WTC11 (cell line): ENCODE data around the gene PAF1. TPM values are rescaled to one million over a fixed set of nuclear protein-coding genes. Genes with fewer than 3 reads are reported as not detected.

Experiments
- ATAC-seq: fragments of 200-7000 bp; cut with Tn5 transposase; 2 replicates; pipeline ENCODE4 v1.10.0; 2021; ENCODE audit warnings: mild to moderate bottlenecking, moderate library complexity
- CTCF ChIA-PET: fragments of 300-600 bp; sonication (Branson Sonifier 250); formaldehyde crosslinking; loops from one replicate; lab custom pipeline; 2021; ENCODE audit warnings: antibody characterized with exemption; lab: Charles Lee
- POLR2A ChIA-PET: fragments of 350-600 bp; sonication (Branson Sonifier 250); formaldehyde crosslinking; loops from one replicate; lab custom pipeline; 2021; ENCODE audit warnings: antibody characterized with exemption; lab: Charles Lee
- DNase-seq: peaks from one replicate; pipeline ENCODE4 v3.0.0; 2021; ENCODE audit warnings: low spot score
- H3K27ac Mint-ChIP-seq: 2 replicates; pipeline ENCODE4 v1.8.0; 2021; ENCODE audit warnings: mixed read lengths
- H3K27me3 Mint-ChIP-seq: 2 replicates; pipeline ENCODE4 v1.8.0; 2021; ENCODE audit warnings: low read depth, mild to moderate bottlenecking, moderate library complexity, mixed read lengths
- H3K36me3 Mint-ChIP-seq: 2 replicates; pipeline ENCODE4 v1.8.0; 2021; ENCODE audit warnings: mixed read lengths
- H3K4me1 Mint-ChIP-seq: 2 replicates; pipeline ENCODE4 v1.8.0; 2022; ENCODE audit warnings: mixed read lengths
- H3K4me3 Mint-ChIP-seq: 2 replicates; pipeline ENCODE4 v1.8.0; 2021; ENCODE audit warnings: mild to moderate bottlenecking, moderate library complexity, mixed read lengths
- H3K9me3 Mint-ChIP-seq: 2 replicates; pipeline ENCODE4 v1.8.0; 2021; ENCODE audit warnings: mixed read lengths
- ATF1 ChIP-seq: sonication (generic); formaldehyde crosslinking; IDR thresholded peaks from 2 replicates; pipeline ENCODE4 v1.8.1; 2023; ENCODE audit warnings: mild to moderate bottlenecking, moderate library complexity, missing genetic modification reagents
- E2F4 ChIP-seq: sonication (generic); formaldehyde crosslinking; IDR thresholded peaks from 2 replicates; pipeline ENCODE4 v1.8.1; 2022; ENCODE audit warnings: low read depth, mild to moderate bottlenecking, moderate library complexity, missing genetic modification reagents, borderline replicate concordance
- ELF4 ChIP-seq: sonication (generic); formaldehyde crosslinking; IDR thresholded peaks from 2 replicates; pipeline ENCODE4 v1.8.1; 2022; ENCODE audit warnings: low read depth, mild to moderate bottlenecking, moderate library complexity, missing genetic modification reagents
- GRHL2 ChIP-seq: fragments of 250-450 bp; sonication (Bioruptor Pico); IDR thresholded peaks from 2 replicates; pipeline ENCODE4 v1.8.0; 2022; ENCODE audit warnings: mild to moderate bottlenecking, moderate library complexity; ENCODE audit not compliant: insufficient replicate concordance, severe bottlenecking
- GTF2I ChIP-seq: fragments of 250-450 bp; sonication (Bioruptor Pico); conservative IDR thresholded peaks from 2 replicates; pipeline ENCODE4 v1.4.0; 2021; ENCODE audit warnings: mild to moderate bottlenecking
- JUN ChIP-seq: sonication (generic); formaldehyde crosslinking; IDR thresholded peaks from 2 replicates; pipeline ENCODE4 v1.8.0; 2023; ENCODE audit warnings: mild to moderate bottlenecking, missing genetic modification reagents
- MAX ChIP-seq: sonication (generic); formaldehyde crosslinking; IDR thresholded peaks from 2 replicates; pipeline ENCODE4 v1.8.0; 2022; ENCODE audit warnings: mild to moderate bottlenecking, missing genetic modification reagents
- MXD4 ChIP-seq: fragments of 250-450 bp; sonication (Bioruptor Pico); IDR thresholded peaks from 2 replicates; pipeline ENCODE4 v1.8.0; 2021; ENCODE audit warnings: mild to moderate bottlenecking, moderate library complexity, borderline replicate concordance
- NFATC4 ChIP-seq: fragments of 250-450 bp; sonication (Bioruptor Pico); IDR thresholded peaks from 2 replicates; pipeline ENCODE4 v1.9.0; 2021; ENCODE audit warnings: mild to moderate bottlenecking
- NFE2L1 ChIP-seq: sonication (generic); formaldehyde crosslinking; IDR thresholded peaks from 2 replicates; pipeline ENCODE4 v1.8.1; 2023; ENCODE audit warnings: missing genetic modification reagents
- NFYB ChIP-seq: sonication (generic); formaldehyde crosslinking; conservative IDR thresholded peaks from 2 replicates; pipeline ENCODE4 v1.8.0; 2022; ENCODE audit warnings: low read depth, missing genetic modification reagents
- NR1H2 ChIP-seq: sonication (generic); formaldehyde crosslinking; IDR thresholded peaks from 2 replicates; pipeline ENCODE4 v1.9.0; 2021; ENCODE audit warnings: mild to moderate bottlenecking, moderate library complexity, missing genetic modification reagents
- NR2C2 ChIP-seq: sonication (generic); formaldehyde crosslinking; IDR thresholded peaks from 2 replicates; pipeline ENCODE4 v1.8.0; 2022; ENCODE audit warnings: mild to moderate bottlenecking, missing genetic modification reagents
- PRRX2 ChIP-seq: fragments of 250-450 bp; sonication (Bioruptor Pico); IDR thresholded peaks from 2 replicates; pipeline ENCODE4 v1.8.0; 2021; ENCODE audit warnings: mild to moderate bottlenecking
- RELA ChIP-seq: sonication (generic); formaldehyde crosslinking; IDR thresholded peaks from 2 replicates; pipeline ENCODE4 v1.8.1; 2022; ENCODE audit warnings: missing genetic modification reagents, mild to moderate bottlenecking, borderline replicate concordance
- RORB ChIP-seq: fragments of 250-450 bp; sonication (Bioruptor Pico); IDR thresholded peaks from 2 replicates; pipeline ENCODE4 v1.9.0; 2021; ENCODE audit warnings: mild to moderate bottlenecking
- SOX15 ChIP-seq: fragments of 250-450 bp; sonication (Bioruptor Pico); IDR thresholded peaks from 2 replicates; pipeline ENCODE4 v1.9.0; 2021; ENCODE audit warnings: mild to moderate bottlenecking
- TP53 ChIP-seq: sonication (generic); formaldehyde crosslinking; IDR thresholded peaks from 2 replicates; pipeline ENCODE4 v1.8.1; 2023; ENCODE audit warnings: mild to moderate bottlenecking, missing genetic modification reagents
- ZBTB43 ChIP-seq: sonication (generic); formaldehyde crosslinking; IDR thresholded peaks from 2 replicates; pipeline ENCODE4 v1.8.1; 2023; ENCODE audit warnings: mild to moderate bottlenecking, missing genetic modification reagents
- ZNF263 ChIP-seq: sonication (generic); formaldehyde crosslinking; IDR thresholded peaks from 2 replicates; pipeline ENCODE4 v1.8.1; 2022; ENCODE audit warnings: low read depth, mild to moderate bottlenecking, moderate library complexity, missing genetic modification reagents
- total RNA-seq: library from RNA; stranded (reverse); gene quantifications from 3 replicates; pipeline ENCODE4 v1.2.3, GENCODE V29; 2021
- TF ChIP-seq, protein P1 (sequence below): sonication (generic); formaldehyde crosslinking; IDR thresholded peaks from 2 replicates; pipeline ENCODE4 v1.8.1; 2022; ENCODE audit warnings: mild to moderate bottlenecking, moderate library complexity, missing genetic modification reagents
- TF ChIP-seq, protein P2 (sequence below): sonication (generic); formaldehyde crosslinking; IDR thresholded peaks from 2 replicates; pipeline ENCODE4 v1.8.1; 2022; ENCODE audit warnings: low read depth, missing genetic modification reagents, borderline replicate concordance
- TF ChIP-seq, protein P3 (sequence below): sonication (generic); formaldehyde crosslinking; IDR thresholded peaks from 2 replicates; pipeline ENCODE4 v1.8.1; 2023; ENCODE audit warnings: mild to moderate bottlenecking, missing genetic modification reagents, borderline replicate concordance
- TF ChIP-seq, protein P4 (sequence below): sonication (generic); formaldehyde crosslinking; conservative IDR thresholded peaks from 2 replicates; pipeline ENCODE4 v1.8.1; 2022; ENCODE audit warnings: mild to moderate bottlenecking, missing genetic modification reagents
- TF ChIP-seq, protein P5 (sequence below): fragments of 250-450 bp; sonication (Bioruptor Pico); IDR thresholded peaks from 2 replicates; pipeline ENCODE4 v1.8.0; 2021; ENCODE audit warnings: mild to moderate bottlenecking

Gene PAF1
- total RNA-seq, 1 experiment from 2014 or later = 27.8 TPM

DNA sequence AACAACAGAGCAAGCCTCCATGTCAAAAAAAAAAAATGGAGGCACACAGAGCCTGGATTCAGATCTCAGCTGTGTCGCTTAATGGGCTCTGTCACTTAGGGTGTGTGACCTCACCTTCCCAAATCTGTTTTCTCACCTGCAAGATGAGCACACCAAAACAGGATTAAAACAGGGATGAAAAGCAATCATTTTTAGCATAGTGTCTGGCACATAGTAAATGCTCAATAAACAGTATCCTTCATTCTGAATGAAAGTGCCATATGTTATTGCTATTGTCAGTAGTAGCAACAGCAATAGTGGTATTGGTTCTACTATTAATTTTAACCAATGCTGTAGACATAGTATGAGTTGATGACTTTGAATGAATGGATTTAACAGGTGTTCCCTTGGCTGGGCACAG, 25.4 kb downstream of the PAF1 start:
- TF ChIP-seq MAX (CRISPR knock-in tag) = no peak
- TF ChIP-seq SOX15 (CRISPR knock-in tag) = no peak
- TF ChIP-seq RELA (CRISPR knock-in tag) = no peak
- no peak for TF ChIP-seq ELF4 (CRISPR knock-in tag)
- no peak for TF ChIP-seq GRHL2 (CRISPR knock-in tag)
- TF ChIP-seq, protein P1, sequence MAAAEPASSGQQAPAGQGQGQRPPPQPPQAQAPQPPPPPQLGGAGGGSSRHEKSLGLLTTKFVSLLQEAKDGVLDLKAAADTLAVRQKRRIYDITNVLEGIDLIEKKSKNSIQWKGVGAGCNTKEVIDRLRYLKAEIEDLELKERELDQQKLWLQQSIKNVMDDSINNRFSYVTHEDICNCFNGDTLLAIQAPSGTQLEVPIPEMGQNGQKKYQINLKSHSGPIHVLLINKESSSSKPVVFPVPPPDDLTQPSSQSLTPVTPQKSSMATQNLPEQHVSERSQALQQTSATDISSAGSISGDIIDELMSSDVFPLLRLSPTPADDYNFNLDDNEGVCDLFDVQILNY (CRISPR knock-in tag) = no peak
- TF ChIP-seq ZBTB43 = no peak
- TF ChIP-seq NFYB (CRISPR knock-in tag) = no peak
- TF ChIP-seq, protein P2, sequence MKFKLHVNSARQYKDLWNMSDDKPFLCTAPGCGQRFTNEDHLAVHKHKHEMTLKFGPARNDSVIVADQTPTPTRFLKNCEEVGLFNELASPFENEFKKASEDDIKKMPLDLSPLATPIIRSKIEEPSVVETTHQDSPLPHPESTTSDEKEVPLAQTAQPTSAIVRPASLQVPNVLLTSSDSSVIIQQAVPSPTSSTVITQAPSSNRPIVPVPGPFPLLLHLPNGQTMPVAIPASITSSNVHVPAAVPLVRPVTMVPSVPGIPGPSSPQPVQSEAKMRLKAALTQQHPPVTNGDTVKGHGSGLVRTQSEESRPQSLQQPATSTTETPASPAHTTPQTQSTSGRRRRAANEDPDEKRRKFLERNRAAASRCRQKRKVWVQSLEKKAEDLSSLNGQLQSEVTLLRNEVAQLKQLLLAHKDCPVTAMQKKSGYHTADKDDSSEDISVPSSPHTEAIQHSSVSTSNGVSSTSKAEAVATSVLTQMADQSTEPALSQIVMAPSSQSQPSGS (CRISPR knock-in tag) = no peak
- TF ChIP-seq, protein P3, sequence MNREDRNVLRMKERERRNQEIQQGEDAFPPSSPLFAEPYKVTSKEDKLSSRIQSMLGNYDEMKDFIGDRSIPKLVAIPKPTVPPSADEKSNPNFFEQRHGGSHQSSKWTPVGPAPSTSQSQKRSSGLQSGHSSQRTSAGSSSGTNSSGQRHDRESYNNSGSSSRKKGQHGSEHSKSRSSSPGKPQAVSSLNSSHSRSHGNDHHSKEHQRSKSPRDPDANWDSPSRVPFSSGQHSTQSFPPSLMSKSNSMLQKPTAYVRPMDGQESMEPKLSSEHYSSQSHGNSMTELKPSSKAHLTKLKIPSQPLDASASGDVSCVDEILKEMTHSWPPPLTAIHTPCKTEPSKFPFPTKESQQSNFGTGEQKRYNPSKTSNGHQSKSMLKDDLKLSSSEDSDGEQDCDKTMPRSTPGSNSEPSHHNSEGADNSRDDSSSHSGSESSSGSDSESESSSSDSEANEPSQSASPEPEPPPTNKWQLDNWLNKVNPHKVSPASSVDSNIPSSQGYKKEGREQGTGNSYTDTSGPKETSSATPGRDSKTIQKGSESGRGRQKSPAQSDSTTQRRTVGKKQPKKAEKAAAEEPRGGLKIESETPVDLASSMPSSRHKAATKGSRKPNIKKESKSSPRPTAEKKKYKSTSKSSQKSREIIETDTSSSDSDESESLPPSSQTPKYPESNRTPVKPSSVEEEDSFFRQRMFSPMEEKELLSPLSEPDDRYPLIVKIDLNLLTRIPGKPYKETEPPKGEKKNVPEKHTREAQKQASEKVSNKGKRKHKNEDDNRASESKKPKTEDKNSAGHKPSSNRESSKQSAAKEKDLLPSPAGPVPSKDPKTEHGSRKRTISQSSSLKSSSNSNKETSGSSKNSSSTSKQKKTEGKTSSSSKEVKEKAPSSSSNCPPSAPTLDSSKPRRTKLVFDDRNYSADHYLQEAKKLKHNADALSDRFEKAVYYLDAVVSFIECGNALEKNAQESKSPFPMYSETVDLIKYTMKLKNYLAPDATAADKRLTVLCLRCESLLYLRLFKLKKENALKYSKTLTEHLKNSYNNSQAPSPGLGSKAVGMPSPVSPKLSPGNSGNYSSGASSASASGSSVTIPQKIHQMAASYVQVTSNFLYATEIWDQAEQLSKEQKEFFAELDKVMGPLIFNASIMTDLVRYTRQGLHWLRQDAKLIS (CRISPR knock-in tag) = no peak
- no peak for TF ChIP-seq TP53 (CRISPR knock-in tag)
- TF ChIP-seq, protein P4, sequence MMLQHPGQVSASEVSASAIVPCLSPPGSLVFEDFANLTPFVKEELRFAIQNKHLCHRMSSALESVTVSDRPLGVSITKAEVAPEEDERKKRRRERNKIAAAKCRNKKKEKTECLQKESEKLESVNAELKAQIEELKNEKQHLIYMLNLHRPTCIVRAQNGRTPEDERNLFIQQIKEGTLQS (CRISPR knock-in tag) = no peak
- TF ChIP-seq MXD4 (CRISPR knock-in tag) = no peak
- no peak for TF ChIP-seq GTF2I (CRISPR knock-in tag)
- no peak for TF ChIP-seq NFATC4 (CRISPR knock-in tag)
- no peak for TF ChIP-seq NR1H2 (CRISPR knock-in tag)
- TF ChIP-seq RORB (CRISPR knock-in tag) = no peak
- peaks cover 50% of the 10 kb centered on the region for H3K36me3 Mint-ChIP-seq
- H3K27me3 Mint-ChIP-seq = no peaks in the 10 kb centered on the region
- ATAC-seq (no peak), DNase-seq (no peak)
- H3K9me3 Mint-ChIP-seq = no peaks in the 10 kb centered on the region
- no peaks in the 10 kb centered on the region for H3K4me1 Mint-ChIP-seq
- no peak overlapping the region for H3K27ac Mint-ChIP-seq
- no peak overlapping the region for H3K4me3 Mint-ChIP-seq
- ChIA-PET CTCF (no interaction called here), POLR2A (interaction anchor here (0.6 kb wide), 1 partner anchor 22 kb away, joined by 4 read pairs; no protein-coding TSS in a partner anchor)

GRCh38 chr19:39363901-39364457, 26.9 kb downstream of the PAF1 start:
- Mint-ChIP-seq H3K9me3 (no peaks in the 10 kb centered on the region), H3K36me3 (peaks cover 49% of the 10 kb centered on the region), H3K4me3 (no peak overlapping the region), H3K27ac (no peak overlapping the region), H3K4me1 (no peaks in the 10 kb centered on the region), H3K27me3 (no peaks in the 10 kb centered on the region)
- ChIA-PET CTCF (no interaction called here), POLR2A (no interaction called here)
- no peak for DNase-seq
- ATAC-seq = no peak
- TF ChIP-seq JUN (CRISPR knock-in tag) = no peak
- TF ChIP-seq, protein P4 (CRISPR knock-in tag) = no peak
- no peak for TF ChIP-seq PRRX2 (CRISPR knock-in tag)
- no peak for TF ChIP-seq NR2C2 (CRISPR knock-in tag)
- TF ChIP-seq ZNF263 (CRISPR knock-in tag) = no peak
- TF ChIP-seq E2F4 (CRISPR knock-in tag) = no peak
- TF ChIP-seq, protein P5, sequence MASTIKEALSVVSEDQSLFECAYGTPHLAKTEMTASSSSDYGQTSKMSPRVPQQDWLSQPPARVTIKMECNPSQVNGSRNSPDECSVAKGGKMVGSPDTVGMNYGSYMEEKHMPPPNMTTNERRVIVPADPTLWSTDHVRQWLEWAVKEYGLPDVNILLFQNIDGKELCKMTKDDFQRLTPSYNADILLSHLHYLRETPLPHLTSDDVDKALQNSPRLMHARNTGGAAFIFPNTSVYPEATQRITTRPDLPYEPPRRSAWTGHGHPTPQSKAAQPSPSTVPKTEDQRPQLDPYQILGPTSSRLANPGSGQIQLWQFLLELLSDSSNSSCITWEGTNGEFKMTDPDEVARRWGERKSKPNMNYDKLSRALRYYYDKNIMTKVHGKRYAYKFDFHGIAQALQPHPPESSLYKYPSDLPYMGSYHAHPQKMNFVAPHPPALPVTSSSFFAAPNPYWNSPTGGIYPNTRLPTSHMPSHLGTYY (CRISPR knock-in tag) = no peak
- TF ChIP-seq NFE2L1 (CRISPR knock-in tag) = no peak
- TF ChIP-seq ATF1 (CRISPR knock-in tag) = no peak
